GM21737 (cell line): ENCODE results near the gene KIF26A.

Source experiments
- ATAC-seq: cut with Tn5 transposase; IDR thresholded peaks from one replicate; pipeline ENCODE4 v1.9.1; 2021; ENCODE audit warnings: mild to moderate bottlenecking, moderate library complexity; ENCODE audit not compliant: unreplicated experiment

The KIF26A gene

GRCh38 chr14:104138098-104138717, at the start of gene KIF26A:
Gene KIF26A, plus strand, starts transcription at chr14:104138587. Its CDS starts 136 bp downstream, at chr14:104138723.
- no peak for ATAC-seq

GRCh38 chr14:104090071-104090748, 48.2 kb upstream of the KIF26A start:
- no peak for ATAC-seq

- no peak for ATAC-seq
These were observed 47.1 kb upstream of the KIF26A start for GRCh38 chr14:104091061-104091926.

- ATAC-seq, result no peak
These were observed 46.2 kb upstream of the KIF26A start for GRCh38 chr14:104091927-104092771.

- ATAC-seq, result no peak
These were observed 45.4 kb upstream of the KIF26A start for GRCh38 chr14:104092931-104093365.

GRCh38 chr14:104093366-104094055, 44.9 kb upstream of the KIF26A start:
- no peak for ATAC-seq

GRCh38 chr14:104094056-104094708, 44.2 kb upstream of the KIF26A start:
- no peak for ATAC-seq

- no peak for ATAC-seq
These were observed 43.5 kb upstream of the KIF26A start for GRCh38 chr14:104094709-104095425.

GRCh38 chr14:104095426-104096310, 42.7 kb upstream of the KIF26A start:
- ATAC-seq, result no peak

GRCh38 chr14:104096318-104096717, 42.1 kb upstream of the KIF26A start:
- ATAC-seq, result no peak

GRCh38 chr14:104096751-104097700, 41.4 kb upstream of the KIF26A start:
- no peak for ATAC-seq

GRCh38 chr14:104098272-104099095, 39.9 kb upstream of the KIF26A start:
- no peak for ATAC-seq

- ATAC-seq, result no peak
These were observed 39.0 kb upstream of the KIF26A start for GRCh38 chr14:104099096-104100041.

- no peak for ATAC-seq
These were observed 38.0 kb upstream of the KIF26A start for GRCh38 chr14:104100171-104101085.
